SK-N-SH (cell line): ENCODE data around the gene SLC13A3. TPM values are rescaled to one million over a fixed set of nuclear protein-coding genes. Genes with fewer than 3 reads are reported as not detected.

Experiments
- CTCF ChIA-PET: fragments of 300-600, 350-600 bp; formaldehyde crosslinking; extraction: SDS; loops from one replicate; lab custom pipeline; 2021; lab: Yijun Ruan, JAX
- POLR2A ChIA-PET: fragments of 350-600 bp; sonication (Branson Sonifier 250); formaldehyde crosslinking; extraction: SDS; loops from one replicate; lab custom pipeline; 2020; ENCODE audit warnings: antibody characterized with exemption, inconsistent platforms; lab: Yijun Ruan, JAX
- DNase-seq: peaks from one replicate; pipeline ENCODE4 v3.0.0; 2012
- H2AFZ ChIP-seq: fragments of 200-600 bp; sonication (generic); 2 replicates; pipeline ENCODE4 v1.8.1; 2016; ENCODE audit warnings: antibody characterized with exemption, mild to moderate bottlenecking, low read depth
- H3F3A ChIP-seq: fragments of 200-600 bp; sonication (generic); replicated peaks from 2 replicates; pipeline ENCODE3; 2016; ENCODE audit warnings: antibody characterized with exemption, mild to moderate bottlenecking; ENCODE audit not compliant: insufficient read depth
- H3K27ac ChIP-seq, 2 experiments: fragments of 200-500 bp in 1 of 2; fragments of 200-600 bp in 1 of 2; sonication (Bioruptor generic) in 1 of 2; sonication (generic), shearing (Covaris generic) in 1 of 2; 2 replicates each; pipeline versions ENCODE4 v1.5.1 to v1.6.1; 2014 to 2016; ENCODE audit warnings: low read depth in 2 of 2, inconsistent platforms in 1 of 2, low read length in 1 of 2, mild to moderate bottlenecking in 1 of 2, mixed read lengths in 1 of 2
- H3K27me3 ChIP-seq: fragments of 200-600 bp; sonication (generic), shearing (Covaris generic); 2 replicates; pipeline ENCODE4 v1.6.1; 2016; ENCODE audit warnings: mixed run types; ENCODE audit not compliant: insufficient read depth
- H3K36me3 ChIP-seq, 2 experiments: fragments of 200-500 bp in 1 of 2; fragments of 200-600 bp in 1 of 2; sonication (Bioruptor generic) in 1 of 2; sonication (generic) in 1 of 2; replicated peaks in 1 of 2; 2 replicates each; pipeline versions ENCODE3 to v1.5.1; 2014 to 2016; ENCODE audit warnings: low read length in 1 of 2, mild to moderate bottlenecking in 1 of 2; ENCODE audit not compliant: insufficient read depth in 2 of 2, control insufficient read depth in 1 of 2
- H3K4me1 ChIP-seq, 2 experiments: fragments of 200-500 bp in 1 of 2; fragments of 200-600 bp in 1 of 2; sonication (Bioruptor generic) in 1 of 2; sonication (generic), shearing (Covaris generic) in 1 of 2; 2 replicates each; pipeline versions ENCODE4 v1.5.1 to v1.6.1; 2014 to 2016; ENCODE audit warnings: low read depth in 1 of 2, low read length in 1 of 2, mixed run types in 1 of 2; ENCODE audit not compliant: insufficient read depth in 2 of 2, control insufficient read depth in 1 of 2
- H3K4me2 ChIP-seq: fragments of 200-600 bp; sonication (generic), shearing (Covaris generic); 2 replicates; pipeline ENCODE4 v1.6.1; 2017; ENCODE audit warnings: mixed run types
- H3K4me3 ChIP-seq, 2 experiments: fragments of 200-500 bp in 1 of 2; fragments of 200-600 bp in 1 of 2; sonication (Bioruptor generic) in 1 of 2; sonication (generic), shearing (Covaris generic) in 1 of 2; 2 replicates each; pipeline versions ENCODE4 v1.5.1 to v1.8.1; 2014 to 2016; ENCODE audit warnings: low read depth in 2 of 2, inconsistent platforms in 1 of 2, low read length in 1 of 2, mild to moderate bottlenecking in 1 of 2, mixed read lengths in 1 of 2, moderate library complexity in 1 of 2
- H3K79me2 ChIP-seq: fragments of 200-600 bp; sonication (generic); 2 replicates; pipeline ENCODE4 v1.8.1; 2017; ENCODE audit warnings: mild to moderate bottlenecking; ENCODE audit not compliant: insufficient read depth
- H3K9ac ChIP-seq: fragments of 200-600 bp; sonication (generic); 2 replicates; pipeline ENCODE4 v1.6.1; 2017; ENCODE audit warnings: mixed run types
- H3K9me2 ChIP-seq: fragments of 200-600 bp; sonication (generic); 2 replicates; pipeline ENCODE4 v1.6.1; 2017; ENCODE audit warnings: mixed run types
- H3K9me3 ChIP-seq: fragments of 200-600 bp; sonication (generic); 2 replicates; pipeline ENCODE4 v1.6.1; 2017; ENCODE audit warnings: mixed run types, mild to moderate bottlenecking, moderate library complexity
- H4K20me1 ChIP-seq: fragments of 200-600 bp; sonication (generic); 2 replicates; pipeline ENCODE4 v1.6.1; 2017; ENCODE audit warnings: mild to moderate bottlenecking, mixed run types; ENCODE audit not compliant: insufficient read depth
- CTCF ChIP-seq: fragments of 200-600 bp; sonication (generic); IDR thresholded peaks from 2 replicates; pipeline ENCODE4 v1.6.1; 2017; ENCODE audit warnings: antibody characterized with exemption, mild to moderate bottlenecking, moderate library complexity
- FOSL2 ChIP-seq: IDR thresholded peaks from 2 replicates; pipeline ENCODE4 v1.4.0; 2012; ENCODE audit warnings: low read depth, mild to moderate bottlenecking, moderate library complexity, borderline replicate concordance
- FOXM1 ChIP-seq: IDR thresholded peaks from 2 replicates; pipeline ENCODE4 v1.4.0; 2012; ENCODE audit warnings: low read depth, mild to moderate bottlenecking
- GATA2 ChIP-seq: sonication (generic); formaldehyde crosslinking; IDR thresholded peaks from 2 replicates; pipeline ENCODE4 v1.5.0; 2020; ENCODE audit warnings: mild to moderate bottlenecking, missing genetic modification reagents
- NFIC ChIP-seq: IDR thresholded peaks from 2 replicates; pipeline ENCODE4 v1.4.0; 2012; ENCODE audit warnings: borderline replicate concordance
- PBX3 ChIP-seq: IDR thresholded peaks from 2 replicates; pipeline ENCODE4; 2012
- TEAD4 ChIP-seq: IDR thresholded peaks from 2 replicates; pipeline ENCODE4 v1.4.0; 2012; ENCODE audit warnings: mild to moderate bottlenecking, borderline replicate concordance; ENCODE audit not compliant: insufficient read depth
- WGBS: methylation state at CpG from one replicate; pipeline ENCODE4 v1.1.6; 2017; ENCODE audit warnings: low lambda C conversion rate; 5-methylcytosine and 5-hydroxymethylcytosine counted together
- polyA plus RNA-seq, 3 experiments: library from polyadenylated mRNA; depleted of rRNA; stranded (reverse); fragments of >200 nt; gene quantifications; 2 replicates each; pipeline ENCODE4 v1.2.3, GENCODE V29; 2012

The SLC13A3 gene
- polyA plus RNA-seq, 1 of the 3 experiments (the other 2 are of a cell fraction): 0.10 TPM

GRCh38 chr20:46631874-46632446 lies 19.3 kb downstream of the SLC13A3 start (continued):
- no peak for TF ChIP-seq GATA2 (CRISPR knock-in tag)
- TF ChIP-seq CTCF: no peak
- TF ChIP-seq, all 33 proteins: peak for 0

- no peak for DNase-seq
- TF ChIP-seq NFIC (no peak), FOXM1 (no peak), TEAD4 (no peak), FOSL2 (no peak)
Observed at GRCh38 chr20:46631212-46631869, 19.9 kb downstream of the SLC13A3 start.

GRCh38 chr20:46630306-46630705 lies 21.0 kb downstream of the SLC13A3 start:
- TF ChIP-seq PBX3: no peak
- ChIA-PET POLR2A (no interaction called here), CTCF (interaction anchor here (0.9 to 1.4 kb wide), 2 partner anchors 31 to 51 kb away, joined by 3 read pairs; no protein-coding TSS in a partner anchor)
- Histone ChIP-seq H3K9me3 (no peaks in the 10 kb centered on the region), H3K4me2 (no peak overlapping the region), H3K4me3 (no peak overlapping the region), H3K27me3 (no peaks in the 10 kb centered on the region), H3K36me3 (no peaks in the 10 kb centered on the region), H3K27ac (no peak overlapping the region), H3K4me1 (no peaks in the 10 kb centered on the region), H3K9ac (no peak overlapping the region), H2AFZ (no peak overlapping the region), H3K79me2 (no peaks in the 10 kb centered on the region), H3F3A (no peaks in the 10 kb centered on the region), H4K20me1 (no peaks in the 10 kb centered on the region), H3K9me2 (no peaks in the 10 kb centered on the region)
- WGBS: 42% methylated on average over 5 of the region's 5 CpGs
- DNase-seq: no peak

More at GRCh38 chr20:46631212-46631869, 19.9 kb downstream of the SLC13A3 start:
- Histone ChIP-seq H3K9ac (no peak overlapping the region), H3K4me2 (no peak overlapping the region), H3K9me2 (no peaks in the 10 kb centered on the region), H2AFZ (no peak overlapping the region), H3K27ac (no peak overlapping the region), H3K4me3 (no peak overlapping the region), H3F3A (no peaks in the 10 kb centered on the region), H3K9me3 (no peaks in the 10 kb centered on the region), H3K27me3 (no peaks in the 10 kb centered on the region), H3K4me1 (no peaks in the 10 kb centered on the region), H3K79me2 (no peaks in the 10 kb centered on the region), H4K20me1 (no peaks in the 10 kb centered on the region), H3K36me3 (no peaks in the 10 kb centered on the region)
- POLR2A ChIA-PET: no interaction called here
- CTCF ChIA-PET: interaction anchor here (0.9 to 1.4 kb wide), 3 partner anchors 20 to 49 kb away, joined by 3 read pairs; partner anchors contain the start of gene SLC13A3
- WGBS: 67% methylated on average over 5 of the region's 8 CpGs
